Measurements from ENCODE around the gene PAQR7.

The PAQR7 gene

DNA sequence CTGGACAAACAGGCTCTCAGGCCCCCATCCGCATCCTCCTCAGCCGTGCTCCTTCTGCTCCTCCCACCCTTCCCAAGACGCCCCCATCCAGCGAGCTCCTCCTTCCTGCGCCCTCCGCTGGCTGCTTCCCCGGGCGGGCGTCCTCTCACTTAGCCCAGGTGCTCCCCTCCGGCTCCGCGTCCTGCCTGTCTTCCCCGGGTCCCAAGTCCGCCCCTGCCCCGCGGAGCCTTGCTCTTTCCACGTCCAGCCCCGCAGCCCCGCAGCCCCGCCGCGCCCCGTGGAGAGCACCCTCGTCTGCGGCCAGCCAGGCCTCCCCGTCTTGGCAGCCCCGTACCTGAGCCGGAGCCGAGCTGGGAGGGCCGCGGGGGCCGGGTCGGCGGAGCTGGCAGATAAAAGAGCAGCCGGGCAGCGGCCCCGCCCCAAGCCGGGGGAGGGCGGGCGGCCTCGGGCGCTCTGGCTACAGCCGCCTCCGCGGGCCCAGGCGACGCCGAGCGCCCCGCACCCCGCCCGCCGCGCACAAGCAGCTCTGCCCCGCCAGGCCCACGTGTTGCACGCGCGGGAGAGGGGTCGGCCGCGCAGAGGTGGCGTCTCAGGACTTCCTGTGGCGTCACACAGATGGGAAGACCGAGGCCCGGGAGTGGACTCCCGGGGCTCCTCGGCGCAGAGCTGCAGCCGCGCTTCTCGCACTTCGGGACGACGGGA lies at the start of gene PAQR7:
TSS of gene PAQR7 (minus strand) at position 555 of the 702 bp plus-strand sequence. CDS start 11,869 bp downstream, outside the sequence.
- peak; percentile 81 for DNase-seq

GRCh38 chr1:25924454-25924853 lies 48.9 kb upstream of the PAQR7 start:
- DNase-seq: no peak

DNA sequence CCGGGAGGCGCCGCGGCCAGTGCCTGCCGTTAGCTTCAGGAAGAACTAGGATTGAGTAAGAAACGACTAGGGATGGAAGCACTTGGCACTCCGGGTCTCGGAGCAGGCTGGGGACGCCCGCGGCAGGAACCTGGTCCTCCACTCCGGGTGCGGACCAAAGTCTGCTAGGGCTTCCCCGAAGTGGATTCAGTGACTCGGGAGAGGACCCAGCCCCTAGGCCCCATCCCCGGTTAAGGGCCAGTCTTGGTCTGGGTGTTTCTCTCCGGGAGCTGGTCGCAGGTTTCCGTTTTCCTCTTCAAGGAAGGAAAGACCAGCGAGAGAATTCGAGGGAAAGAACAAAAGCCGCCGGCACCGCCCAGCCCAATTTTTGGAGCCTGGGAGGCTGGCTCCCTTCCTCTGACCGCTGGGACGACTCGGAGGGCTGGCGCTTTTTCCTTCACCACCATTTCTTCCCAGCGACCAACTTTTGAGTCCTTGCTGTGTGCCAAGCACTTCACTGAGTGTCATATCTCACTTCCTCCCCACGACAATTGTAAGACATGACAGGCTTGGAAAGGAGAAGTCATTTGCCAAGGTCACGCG lies 47.6 kb upstream of the PAQR7 start:
- DNase-seq: no peak

DNA sequence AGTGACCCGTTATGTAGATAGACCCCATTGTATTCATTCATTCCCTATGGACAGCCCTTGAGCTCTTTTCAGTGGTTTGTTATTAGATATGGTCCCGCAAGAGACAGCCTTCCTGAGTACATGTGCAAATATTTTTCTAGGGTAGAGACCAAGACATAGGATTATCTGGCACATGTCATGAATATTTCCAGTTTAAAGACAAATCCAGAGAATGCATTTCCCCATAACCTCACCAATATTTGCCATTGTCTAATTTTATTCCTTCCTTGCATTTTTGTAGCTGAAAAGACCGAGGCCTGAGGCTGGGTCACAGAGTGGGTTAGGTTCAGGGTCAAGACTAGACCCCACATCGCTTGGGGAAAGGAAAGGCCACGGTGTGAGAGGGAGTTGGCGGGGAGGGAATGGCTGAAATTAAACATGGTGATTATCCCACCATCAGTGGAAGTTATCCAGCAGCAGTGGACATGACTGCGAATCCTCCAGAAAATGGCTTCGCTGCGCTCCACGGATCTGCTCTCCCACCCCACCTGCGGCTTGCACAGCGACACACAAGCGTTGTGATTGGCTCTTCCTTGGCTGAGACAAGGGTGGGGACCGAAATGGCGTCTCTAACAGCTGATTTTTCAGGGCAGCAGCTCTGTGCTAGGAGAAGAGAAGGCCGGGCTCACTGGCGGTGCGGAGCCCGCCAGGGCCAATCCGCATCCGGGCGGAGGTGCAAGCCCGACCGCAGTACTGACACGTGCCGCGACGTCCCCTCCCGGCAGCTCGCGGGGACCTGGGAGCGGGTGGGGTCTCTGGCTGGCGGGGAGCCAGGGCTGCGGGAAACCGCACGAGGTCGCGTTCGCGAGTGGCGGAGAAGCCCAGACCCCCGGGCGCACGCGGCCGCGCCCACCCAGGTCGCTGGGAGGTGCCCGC lies 46.8 kb upstream of the PAQR7 start:
- peak; percentile 27 for DNase-seq

- DNase-seq: no peak
Observed at GRCh38 chr1:25918615-25919014, 43.1 kb upstream of the PAQR7 start.

GRCh38 chr1:25917996-25918395 lies 42.5 kb upstream of the PAQR7 start:
- DNase-seq: no peak

DNA sequence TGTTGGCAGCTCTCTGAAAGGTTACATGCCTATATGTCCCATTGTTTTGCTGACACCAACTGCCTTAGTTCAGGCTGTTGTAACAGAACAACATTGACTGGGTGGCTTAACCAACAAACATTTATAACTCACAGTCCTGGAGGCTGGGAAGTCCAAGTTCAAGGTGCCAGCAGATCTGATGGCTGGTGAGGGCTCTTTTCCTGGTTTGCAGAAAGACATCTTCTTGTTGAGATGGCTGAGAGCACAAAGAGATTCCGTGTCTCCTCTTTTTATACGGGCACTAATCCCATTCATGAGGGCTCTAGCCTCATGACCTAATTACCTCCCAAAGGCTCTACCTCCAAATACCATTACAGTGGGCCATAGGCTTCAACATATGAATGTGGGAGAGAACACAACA lies 41.0 kb upstream of the PAQR7 start:
- DNase-seq: no peak

GRCh38 chr1:25914074-25914995 lies 38.8 kb upstream of the PAQR7 start:
- DNase-seq: peak; percentile 35

GRCh38 chr1:25913206-25913605 lies 37.7 kb upstream of the PAQR7 start:
- no peak for DNase-seq

- peak; percentile 85 for DNase-seq
Observed at GRCh38 chr1:25912076-25912831, 36.7 kb upstream of the PAQR7 start.

GRCh38 chr1:25911162-25911561 lies 35.7 kb upstream of the PAQR7 start:
- DNase-seq: no peak

DNA sequence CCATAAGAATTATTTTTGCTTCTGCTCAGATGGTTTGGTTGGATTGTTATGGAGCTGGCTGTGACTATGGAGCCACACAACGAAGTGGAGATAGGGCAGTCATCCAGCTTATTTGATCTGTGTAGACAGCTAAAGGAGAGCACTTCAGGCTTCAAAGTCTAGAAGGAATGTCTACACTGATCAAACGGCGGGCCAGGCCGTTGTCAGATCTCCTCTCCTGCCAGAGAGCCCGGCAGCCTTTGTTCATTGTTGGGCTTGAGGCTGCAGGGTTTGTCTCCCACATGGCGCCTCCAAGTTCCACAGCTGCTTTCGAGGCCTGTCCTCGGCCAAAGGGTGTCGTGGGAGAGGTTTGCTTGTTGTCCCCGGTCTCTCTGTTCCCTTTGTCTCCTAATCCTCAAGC lies 33.5 kb upstream of the PAQR7 start:
- DNase-seq: no peak

DNA sequence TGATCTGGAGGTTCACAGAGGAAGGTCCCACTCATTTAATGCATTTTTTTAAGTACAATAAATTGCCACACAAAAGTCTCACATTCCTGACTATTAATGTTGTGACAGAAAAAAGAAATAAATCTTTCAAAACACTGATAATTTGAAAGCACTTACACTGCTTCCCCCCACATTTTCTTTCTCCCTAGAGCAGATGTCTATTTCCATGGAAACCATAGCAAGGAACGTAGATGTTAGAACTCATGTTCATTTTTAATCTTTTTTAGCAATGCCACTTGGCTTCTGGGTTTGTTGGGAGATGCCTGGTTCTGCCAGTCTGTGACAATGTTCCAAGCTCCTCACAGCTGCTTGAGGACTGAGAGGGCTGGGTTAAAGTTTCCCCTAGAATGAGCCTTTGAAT lies 32.7 kb upstream of the PAQR7 start:
- DNase-seq: no peak

DNA sequence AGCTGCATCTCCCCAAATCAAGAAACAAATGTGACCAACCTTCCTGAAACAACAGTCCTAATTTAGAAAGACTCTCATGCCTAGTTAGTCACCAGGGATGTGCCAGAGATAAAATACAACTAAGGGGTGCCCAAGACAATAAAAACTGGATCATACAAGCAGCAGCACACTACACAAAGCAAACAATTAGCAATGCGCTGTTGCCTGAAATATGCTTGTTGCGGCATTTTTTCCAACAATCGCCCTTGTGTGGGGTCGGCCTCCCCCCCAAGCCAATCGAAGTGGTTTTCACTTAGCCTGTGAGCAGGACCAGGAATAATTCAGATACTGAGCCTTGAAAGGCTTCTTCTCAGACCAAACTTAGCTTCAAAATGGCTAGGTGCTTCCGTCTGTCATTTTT lies 32.1 kb upstream of the PAQR7 start:
- no peak for DNase-seq

- DNase-seq: no peak
Observed at GRCh38 chr1:25906644-25907300, 31.3 kb upstream of the PAQR7 start.

DNA sequence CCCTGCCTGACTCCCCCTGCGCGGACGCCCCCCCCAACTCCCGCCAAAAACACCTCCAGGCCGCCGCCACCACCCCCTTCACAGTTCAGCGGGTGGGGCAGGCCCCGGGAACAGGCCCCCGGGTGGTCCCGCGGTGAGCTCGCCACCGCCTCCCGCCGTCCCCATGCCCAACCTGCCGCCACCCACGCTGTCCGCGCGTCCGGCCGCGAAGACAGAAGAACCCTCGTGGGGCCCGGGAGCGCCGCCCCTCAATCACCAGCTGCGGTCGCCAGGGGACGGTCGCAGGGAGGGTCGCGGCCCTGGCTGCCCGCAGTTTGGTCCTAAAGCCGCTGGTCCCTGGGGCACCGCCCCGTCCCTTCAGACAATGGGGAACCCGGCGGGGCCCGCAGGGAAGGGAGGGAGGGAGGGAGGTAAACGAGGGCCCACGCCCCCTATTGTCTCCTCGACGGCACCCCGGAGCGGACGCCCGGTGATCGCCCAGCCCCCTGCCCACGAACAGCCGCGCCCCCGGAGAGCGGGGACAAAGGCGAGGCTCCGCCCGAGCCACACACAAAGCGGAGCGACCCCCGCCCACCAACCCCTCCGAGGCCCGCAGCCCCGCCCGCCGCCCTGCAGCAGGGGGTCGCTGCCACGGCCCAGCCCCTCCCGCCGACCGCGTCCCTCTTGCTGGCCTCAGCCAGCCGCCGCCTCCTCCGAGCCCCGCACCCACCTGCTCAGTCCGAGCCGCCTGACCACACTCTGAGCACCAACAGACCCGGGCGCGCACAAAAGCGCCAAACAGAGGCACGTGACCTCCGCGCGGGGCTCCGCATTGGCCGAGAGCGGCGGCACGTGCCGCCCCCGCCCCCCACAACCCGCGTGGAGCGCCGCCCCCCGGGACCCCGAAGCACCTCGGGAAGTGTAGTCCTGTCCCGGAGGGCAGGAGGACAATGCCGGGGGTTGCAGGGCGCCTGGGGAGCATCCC lies 30.5 kb upstream of the PAQR7 start, which contains the start of gene STMN1:
TSS of gene STMN1 (minus strand) at position 740 of the 964 bp plus-strand sequence. CDS start 1,743 bp downstream, outside the sequence.
- peak; percentile 93 for DNase-seq

DNA sequence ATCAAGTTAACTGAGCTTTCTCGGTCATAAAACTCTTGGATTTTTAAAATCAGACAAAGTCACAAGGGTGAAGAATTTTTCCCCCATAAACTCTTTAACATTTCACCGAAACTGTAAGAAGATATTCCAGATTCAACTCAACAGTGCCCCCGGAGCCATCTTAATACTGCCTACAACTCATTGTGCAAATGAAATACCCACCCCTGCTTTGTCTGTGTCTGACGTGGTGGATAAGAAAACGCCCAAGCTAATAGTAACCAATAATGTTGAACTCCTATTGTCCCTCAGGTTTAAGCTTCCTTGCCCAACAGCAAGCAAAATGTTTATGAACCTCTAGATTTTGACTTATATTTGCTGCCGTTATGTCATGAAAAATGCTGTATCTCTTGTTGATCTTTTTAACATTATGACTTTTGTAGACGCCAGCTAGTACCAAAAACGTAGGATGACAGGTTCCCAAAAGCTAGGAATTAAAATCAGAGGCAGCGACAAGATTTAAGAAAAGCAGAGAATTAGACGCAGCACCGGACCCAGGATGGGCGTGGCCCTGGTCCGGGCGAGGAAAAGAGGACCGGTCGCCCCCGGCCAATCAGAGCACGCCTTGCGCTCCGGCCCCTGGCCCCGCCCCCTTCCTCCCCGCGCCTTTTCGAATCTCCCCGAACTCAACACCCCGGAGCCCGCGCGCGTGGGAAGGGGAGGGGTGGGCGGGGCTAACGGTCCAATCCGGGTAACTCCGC lies 29.6 kb upstream of the PAQR7 start:
- DNase-seq: peak; percentile 92

- DNase-seq: no peak
Observed at GRCh38 chr1:25903986-25904385, 28.5 kb upstream of the PAQR7 start.

- DNase-seq: no peak
Observed at GRCh38 chr1:25902462-25902861, 27.0 kb upstream of the PAQR7 start.

All from fibroblast of upper back skin (primary cell).